ENCODE measurements around the gene LRMDA.

LRMDA gene

DNA sequence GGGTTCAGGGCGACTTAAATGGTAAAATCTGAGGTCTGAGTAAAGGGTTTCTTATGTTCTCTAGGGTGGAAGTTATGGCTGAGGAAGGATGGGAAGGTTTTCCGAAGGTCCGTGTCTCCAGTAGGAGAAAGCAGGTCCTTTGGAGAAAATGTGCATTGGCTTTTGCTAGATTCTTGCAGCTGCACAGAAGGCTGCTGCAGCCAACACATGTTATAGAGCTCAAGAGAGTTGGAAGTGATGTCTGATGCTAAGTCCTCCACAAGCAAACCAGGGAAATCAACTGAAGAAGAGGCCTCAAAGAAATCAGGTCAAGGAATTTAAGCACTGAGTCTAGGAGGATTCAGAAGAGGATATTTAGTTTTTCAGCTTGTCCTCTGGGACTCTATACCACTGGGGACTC is 404.6 kb downstream of the LRMDA start:
- no peak for DNase-seq (ENCODE audit: low spot score)

DNA sequence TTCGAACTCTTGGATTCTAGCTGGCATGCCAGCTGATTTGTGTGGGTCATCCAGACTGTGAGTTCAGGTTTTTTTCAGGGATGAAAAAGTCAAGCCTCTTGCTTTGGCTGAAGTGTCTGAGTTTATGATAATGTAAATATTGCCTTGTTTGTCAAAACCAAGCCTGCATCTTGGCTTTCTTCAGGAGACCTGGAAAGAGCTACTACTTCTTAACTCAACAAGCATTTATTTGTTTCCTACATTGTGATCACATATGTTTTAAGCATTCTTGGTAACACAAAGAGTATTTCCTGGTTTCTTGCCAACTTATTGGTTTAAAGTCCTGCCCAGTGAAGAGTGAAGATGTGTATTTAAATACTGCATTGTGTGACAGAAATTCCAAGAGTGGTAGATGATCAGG is 407.1 kb downstream of the LRMDA start:
- no peak for DNase-seq (ENCODE audit: low spot score)

DNA sequence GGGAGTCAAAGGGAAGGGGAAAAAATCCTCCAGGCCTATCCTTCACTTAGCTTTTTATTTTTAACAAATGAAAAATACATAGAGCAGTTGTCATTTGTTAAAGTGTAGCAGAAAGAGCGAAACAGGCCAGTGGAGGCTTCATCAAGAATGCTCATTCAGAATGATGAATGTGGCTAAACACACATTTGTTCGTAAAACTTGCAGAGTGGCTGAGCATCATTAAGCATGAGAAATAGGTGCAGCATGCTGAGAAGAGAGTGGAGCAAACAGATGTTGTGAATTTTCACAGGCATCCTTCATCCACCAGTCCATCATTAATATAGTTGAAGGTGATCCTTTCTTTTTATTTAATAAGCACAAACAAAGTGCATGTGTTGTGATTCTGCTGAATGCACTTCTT is 407.6 kb downstream of the LRMDA start:
- DNase-seq (ENCODE audit: low spot score), result no peak

DNA sequence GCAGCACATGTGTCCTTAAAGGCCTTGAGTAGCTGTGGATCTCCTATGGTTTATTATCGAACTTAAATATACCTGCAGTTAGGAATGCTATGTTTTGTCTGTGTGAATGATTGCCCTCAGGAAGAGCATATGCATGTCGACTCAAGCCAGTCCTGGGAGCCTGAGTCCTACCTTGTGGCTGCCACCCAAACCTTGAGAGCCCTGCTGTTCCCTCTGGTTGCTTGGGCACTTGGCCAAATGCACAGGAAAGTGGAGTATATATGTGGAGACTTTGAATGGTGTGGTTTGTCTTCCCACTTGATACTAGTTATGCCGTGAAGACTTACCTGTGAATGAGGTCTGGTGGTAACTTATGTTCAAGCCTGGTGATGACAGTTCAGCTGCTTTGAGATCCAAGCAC is 409.8 kb downstream of the LRMDA start:
- DNase-seq (ENCODE audit: low spot score), result no peak

DNA sequence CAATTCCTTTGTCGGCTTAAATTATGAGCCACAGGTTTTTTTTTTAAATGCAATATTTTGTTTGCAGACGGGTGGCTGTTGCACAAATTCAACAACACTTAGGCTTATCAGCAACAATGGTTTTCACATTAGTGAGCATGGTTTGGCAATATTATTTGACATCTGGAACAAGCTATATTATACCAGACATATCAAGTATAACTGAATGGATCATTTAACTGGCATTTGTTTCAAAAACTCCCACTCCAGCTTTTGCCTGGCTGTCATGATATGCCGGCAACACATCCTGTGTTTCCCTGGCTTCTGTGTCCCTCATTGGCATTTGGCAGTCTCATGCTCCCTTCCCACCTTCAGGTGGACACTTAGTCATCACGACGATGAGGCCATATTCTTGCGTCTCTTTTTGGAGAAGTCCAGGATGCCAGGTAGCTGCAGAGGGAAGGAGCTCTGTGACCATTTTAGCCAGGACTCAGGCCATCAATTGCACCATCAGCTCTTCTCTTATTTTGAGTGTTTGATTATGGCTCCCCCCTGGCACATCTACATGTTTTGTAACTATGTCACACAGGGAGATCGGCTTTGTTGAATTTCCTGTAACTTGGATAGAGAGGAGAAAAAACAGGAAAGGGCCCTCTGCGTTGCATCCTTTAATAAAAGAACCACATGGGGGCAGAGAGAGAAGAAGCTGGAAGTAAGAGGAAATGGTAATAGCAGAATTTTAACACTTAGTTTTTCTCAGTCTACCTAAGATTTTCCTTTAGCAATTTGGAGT is 413.9 kb downstream of the LRMDA start:
- DNase-seq (ENCODE audit: low spot score), result no peak

DNA sequence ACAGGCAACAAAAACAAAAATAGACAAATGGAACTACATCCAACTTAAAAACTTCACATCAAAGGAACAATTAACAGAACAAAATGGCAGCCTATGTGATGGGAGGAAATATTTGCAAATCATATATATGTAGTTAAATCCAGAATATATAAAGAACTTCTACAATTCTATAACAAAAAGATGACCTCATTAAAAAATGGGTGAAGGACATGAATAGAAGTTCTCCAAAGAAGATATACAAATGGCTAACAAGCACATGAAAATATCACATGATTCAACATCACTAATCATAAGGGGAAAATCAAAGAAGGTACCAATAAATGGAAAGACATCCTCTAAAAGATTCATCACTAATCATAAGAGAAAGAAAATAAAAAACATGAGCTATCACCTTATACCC is 416.1 kb downstream of the LRMDA start:
- DNase-seq (ENCODE audit: low spot score), result no peak

DNA sequence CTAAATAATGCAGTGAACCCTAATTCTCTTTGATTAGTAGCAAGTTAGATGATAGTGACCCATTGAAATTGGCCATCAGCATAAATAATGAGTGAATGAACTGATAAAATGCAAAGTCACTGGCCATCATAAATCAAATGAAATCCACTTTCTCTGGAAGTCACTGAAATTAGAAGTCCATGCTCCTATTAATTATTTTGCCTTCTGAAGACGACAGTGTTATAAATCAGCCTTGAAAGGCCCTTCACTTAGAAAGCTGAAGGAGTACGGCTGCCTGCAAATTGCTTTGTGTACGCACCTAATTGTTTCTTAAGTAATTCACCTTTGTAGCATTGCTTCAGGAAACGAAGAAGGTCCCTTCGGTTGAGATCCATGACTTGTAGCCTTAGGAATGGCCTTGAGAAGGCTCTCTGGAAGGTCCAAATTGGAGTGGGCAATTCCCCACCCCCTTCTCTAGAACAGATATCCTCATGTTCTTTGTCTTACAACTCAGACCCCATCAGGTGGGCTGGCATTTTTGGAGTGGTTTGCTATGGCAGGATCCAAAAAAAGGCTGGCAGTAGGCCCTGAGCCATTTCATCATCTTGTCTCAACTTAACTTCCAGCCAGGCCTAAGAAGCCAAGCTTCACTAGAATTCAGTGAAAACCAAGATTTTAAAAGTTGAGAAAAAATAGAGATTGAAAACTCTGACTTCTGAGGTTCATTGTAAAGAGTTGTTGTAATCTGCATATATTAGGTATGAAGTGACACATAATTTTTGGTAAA is 420.3 kb downstream of the LRMDA start:
- no peak for DNase-seq (ENCODE audit: low spot score)

DNA sequence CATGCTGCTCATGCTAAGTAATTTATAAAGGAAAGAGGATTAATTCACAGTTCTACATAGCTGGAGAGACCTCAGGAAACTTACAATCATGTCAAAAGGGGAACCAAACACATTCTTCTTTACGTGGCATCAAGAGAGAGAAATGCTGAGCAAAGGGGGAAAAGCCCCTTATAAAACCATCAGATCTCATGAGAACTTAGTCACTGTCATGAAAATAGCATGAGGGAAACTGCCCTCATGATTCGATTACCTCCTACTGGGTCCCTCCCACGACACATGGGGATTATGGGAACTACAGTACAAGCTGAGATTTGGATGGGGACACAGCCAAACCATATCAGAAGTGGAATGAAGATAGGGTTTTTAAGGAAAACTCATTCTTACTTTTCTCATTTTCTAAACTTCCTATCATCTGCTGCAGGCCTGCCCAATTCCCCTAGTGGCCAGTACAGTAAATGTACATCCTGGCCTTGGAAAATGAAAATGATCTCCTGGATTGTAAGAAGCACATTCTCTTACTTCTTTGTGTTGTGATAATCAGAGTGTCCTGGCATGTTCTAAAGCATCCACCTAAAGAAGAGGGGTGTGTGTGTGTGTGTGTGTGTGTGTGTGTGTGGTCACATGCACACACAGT is 421.5 kb downstream of the LRMDA start:
- DNase-seq (ENCODE audit: low spot score), result no peak

DNA sequence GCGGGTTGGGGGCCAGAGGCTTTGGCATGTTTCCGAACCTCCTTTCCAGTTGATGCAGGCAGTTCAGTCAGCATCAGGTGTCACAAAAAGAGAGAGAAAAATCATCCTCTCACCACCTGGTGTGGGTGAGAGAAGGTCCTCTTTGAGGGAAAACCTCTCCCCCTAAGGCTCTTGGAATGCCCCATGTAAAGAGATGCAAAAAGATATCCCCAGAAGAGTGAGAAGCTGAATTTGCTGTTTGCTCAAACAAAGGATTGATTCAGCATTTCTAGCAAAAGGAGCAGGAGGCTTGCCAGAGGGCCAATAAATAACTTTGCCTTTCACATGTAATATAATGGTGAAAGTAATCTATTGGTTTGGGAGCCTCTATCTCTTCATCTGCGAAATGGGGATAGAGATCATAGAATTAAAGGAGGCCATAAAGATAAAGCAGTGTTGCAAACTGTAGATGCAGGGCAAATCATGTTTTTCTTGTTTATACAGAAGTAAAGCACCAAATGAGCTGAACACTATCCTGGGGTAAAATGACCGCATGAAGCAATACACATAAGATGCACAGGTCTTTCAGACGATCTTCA is 425.9 kb downstream of the LRMDA start:
- no peak for DNase-seq (ENCODE audit: low spot score)

DNA sequence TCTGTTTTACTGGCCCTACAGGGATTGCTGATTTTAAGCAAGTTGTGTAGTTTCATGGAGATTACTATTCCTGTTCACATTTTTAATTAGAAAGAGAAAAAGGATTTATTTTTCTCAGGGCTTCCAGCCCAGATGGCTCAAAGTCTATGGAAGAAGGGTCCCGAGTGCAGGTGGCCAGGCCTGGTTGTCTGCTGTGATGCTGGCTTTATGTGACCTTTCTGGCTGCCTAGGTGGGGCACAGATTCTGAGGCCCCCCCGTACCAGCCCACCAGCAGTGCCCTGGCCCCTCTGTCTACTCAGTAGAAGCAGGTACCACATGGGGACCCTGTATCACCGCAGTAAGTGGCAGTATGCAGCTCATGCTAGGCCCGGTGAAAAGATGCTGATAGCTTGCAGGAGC is 426.5 kb downstream of the LRMDA start:
- DNase-seq (ENCODE audit: low spot score), result no peak

DNA sequence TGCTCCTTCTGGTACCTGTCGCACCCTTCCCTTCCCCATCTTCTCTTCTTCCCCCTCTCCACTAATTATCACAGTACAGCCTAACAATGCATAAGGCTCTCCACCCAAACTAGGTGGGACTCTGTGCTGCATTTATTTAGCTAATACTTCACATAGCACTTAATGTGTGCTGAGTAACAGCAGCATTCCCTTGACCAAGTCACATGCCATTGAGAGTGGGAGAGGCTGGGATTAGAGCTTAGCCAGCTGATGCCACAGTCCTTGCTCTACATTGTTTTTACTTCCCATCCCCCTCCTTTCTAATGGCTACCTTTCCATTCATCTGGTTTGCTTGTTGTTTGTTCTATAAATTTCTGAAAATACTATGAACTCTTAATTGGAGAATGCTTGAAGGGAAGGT is 426.9 kb downstream of the LRMDA start:
- no peak for DNase-seq (ENCODE audit: low spot score)

DNA sequence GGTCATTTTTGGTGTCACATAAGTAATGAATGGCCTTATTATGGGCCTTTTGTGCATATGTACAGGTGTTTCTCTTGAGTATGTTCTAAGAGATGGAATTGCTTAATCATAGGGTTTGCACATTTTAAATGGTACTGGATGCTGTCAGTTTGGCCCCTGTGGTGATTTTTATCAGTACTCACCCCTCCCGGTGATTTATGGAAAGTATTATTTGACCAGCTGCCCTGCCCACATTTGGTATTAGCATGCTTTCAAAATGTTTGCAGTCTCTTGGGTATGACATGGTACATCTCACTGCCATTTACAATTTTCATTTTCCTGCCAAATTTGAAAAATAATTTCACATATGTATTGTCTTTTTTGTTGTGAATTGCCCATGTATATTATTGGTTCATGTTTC is 427.7 kb downstream of the LRMDA start:
- DNase-seq (ENCODE audit: low spot score), result no peak

DNA sequence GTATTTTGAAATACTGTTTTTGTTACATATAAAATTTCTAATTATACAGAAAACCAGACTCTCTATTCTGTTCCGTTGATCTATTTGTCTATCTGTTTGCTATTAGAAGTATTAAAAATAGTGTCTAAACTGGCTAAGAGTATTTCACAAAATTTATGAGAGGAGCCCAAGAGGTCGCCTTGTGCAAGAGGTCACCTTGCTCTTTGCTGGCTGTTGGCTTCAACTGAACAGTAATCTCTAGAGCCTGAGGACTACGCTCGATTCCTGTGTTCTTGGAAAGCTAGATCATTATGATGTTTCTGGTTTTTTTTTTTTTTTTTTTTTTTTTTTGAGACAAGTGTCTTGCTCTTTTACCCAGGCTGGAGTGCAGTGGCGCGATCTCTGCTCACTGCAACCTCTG is 428.6 kb downstream of the LRMDA start:
- no peak for DNase-seq (ENCODE audit: low spot score)

DNA sequence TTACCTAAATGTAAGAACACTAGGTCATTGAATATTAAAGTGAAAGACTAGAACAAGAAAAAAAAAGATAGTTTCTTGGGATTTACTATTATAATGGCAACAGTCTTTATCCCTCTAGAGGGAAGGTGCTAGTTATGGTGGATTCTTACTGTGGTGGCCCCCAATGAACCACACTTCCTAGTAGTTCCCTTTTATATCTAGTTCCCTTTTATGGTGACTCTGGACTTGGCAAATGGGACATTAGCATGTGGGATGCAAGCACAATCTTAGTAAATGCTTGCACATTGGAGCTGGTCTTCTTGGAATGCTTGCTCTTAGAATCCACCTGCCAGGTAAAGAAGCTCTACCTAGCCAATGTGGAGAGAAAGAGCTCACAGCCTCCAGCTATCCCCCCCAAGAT is 430.2 kb downstream of the LRMDA start:
- DNase-seq (ENCODE audit: low spot score), result no peak

DNA sequence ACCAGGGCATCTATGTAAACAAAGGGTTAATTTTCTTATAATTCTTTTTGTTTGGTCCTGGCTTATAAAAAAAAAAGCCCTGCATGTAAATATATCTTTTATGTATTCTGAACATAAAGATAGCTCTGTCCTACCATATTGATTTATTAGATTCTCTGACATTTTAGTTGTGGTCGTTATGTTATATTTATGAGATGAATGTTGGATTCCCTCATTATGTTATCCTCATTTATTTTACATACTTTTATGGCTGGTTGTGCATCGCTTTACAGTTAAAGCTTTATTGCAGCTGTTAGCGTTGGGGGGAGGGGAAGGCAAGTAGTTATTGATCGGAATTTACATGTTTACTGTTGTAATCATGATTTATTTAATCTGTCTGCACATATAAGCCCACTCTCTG is 431.5 kb downstream of the LRMDA start:
- DNase-seq (ENCODE audit: low spot score), result no peak

DNA sequence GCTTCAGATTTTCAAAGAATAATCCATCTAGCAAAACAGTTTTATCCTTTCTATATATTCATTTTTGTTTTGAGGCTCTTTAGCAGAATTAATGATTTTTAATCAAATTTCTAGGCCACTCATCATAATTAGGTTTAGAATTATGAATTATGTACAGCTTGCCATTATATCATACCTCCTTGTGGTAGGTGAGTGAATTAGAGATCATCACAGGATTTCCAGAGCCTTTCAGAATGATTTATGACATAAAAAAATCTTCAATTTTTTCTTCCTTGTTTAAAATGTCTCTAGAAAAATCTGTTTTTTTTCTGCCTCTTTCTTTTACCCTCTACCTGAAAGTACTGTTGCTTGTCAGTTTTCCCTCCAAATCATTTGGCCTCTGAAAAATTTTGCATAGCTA is 433.3 kb downstream of the LRMDA start:
- DNase-seq (ENCODE audit: low spot score), result no peak

DNA sequence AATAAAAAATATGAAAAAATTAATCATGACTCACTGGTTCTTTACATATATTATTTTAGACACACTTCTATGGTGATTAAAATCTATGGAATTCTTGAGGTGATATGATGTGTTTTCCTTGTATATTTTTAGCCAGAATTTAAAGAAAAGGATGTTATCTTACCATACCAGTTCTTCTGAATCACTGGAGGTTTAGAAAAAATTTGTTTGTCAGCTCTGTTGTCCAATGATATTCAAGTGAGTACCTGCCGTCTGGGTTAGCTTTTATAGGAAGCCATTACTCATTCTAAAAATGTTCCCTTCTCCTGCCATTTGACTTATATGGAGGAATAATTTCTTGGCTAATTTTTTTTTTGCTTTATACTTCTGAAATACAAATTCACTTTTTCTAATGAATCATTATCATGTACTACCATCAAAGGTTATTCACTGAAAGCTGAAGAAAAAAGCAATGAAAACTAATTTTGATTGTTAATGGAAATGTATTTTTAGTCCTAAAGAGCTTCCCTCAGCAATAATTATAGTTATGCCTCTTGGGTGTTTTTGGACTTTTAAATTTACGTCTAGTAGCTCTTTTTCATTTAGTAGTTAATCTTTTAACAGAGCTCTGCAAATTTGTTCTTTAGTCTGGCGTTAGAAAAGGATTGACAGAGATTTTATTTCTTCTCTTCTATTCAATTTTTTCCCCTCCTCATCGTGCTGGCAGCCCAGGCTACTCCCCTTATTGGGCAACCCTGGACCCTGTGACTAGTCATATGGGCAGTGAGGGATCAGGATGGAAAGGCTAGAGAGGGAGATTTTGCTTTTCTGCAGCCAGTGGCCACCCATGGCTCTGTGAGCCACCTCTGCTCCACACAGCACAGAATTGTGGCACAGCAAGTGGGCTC is 434.2 kb downstream of the LRMDA start:
- no peak for DNase-seq (ENCODE audit: low spot score)

DNA sequence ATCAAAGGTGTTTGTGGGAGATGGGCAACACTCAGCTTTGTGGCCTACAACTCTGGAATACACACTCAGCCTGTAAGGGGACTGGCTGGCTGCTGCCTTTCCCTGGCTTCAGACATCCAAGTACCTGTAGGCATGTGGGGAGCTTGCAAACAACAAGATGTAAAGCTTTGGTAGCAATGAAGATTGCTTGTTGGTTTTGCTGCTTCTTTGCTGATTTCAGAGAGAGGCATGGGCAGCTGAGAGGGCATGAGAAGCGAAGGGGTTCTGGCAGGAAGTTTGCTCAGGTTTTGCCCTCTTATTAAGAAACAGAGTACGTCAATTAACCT is 434.8 kb downstream of the LRMDA start:
- no peak for DNase-seq (ENCODE audit: low spot score)

DNA sequence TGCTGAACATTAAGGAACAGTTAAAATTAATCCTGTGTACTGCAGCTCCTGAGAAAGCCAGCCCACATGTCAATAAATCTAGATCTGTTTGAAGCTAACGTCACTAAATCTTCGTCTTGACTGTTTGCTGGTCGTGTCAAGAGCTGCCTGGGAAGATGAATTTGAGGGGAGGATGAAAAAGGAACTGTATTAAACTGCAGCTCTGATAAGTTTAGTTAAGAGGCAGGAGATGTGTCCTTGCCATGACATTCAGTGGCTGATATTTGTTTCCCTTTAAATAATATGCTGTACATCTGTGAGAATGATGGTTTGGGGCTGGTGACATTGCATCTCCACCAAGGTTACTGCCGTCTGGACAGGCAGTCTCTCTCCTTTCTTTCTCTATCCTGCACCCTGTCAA is 435.3 kb downstream of the LRMDA start:
- DNase-seq (ENCODE audit: low spot score), result no peak

DNA sequence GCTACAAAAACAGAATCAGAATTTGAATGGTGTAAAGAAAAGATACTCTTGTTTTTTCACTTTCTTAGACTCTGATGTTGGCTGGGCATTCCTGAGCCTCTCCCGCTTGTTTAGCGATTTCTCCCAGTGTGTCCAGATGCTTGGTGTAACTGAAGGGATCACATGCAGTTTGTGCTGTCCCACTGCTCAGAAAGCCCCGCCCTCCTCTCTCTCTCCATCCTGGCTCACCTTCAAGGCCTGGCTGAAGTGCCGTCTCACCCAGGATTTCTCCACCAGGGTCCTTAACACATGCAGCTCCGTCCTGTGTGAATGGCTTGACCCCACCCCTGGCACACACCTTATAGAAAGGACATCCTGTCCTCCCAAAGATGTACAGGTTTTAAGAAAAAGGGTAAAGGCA is 437.1 kb downstream of the LRMDA start:
- no peak for DNase-seq (ENCODE audit: low spot score)

DNA sequence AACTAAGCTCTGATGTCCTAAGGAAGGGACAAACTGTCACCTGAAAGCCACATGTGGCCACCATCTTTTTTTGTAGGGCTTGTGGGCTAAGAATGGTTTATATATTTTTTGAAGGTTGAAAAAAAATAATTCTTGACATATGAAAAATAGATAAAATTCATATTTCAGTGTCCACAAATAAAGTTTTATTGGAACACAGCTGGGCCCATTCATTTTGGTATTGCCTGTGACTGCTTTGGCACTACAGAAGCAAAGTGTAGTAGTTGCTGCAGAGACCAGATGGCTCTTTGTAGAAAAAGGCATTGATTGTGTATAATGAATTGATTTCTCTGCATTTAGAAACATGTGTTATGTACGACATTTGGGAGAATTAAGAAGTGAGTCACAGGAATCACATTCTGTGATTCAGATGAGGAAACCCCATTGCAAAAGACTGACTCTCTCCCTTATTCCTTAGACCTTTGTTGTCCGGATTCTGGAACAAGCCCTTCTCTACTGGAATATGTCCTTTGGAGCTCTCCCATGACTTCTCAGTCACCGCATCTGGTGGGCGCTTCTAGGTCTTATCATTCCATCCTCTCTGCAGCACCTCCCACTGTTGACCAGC is 438.7 kb downstream of the LRMDA start:
- DNase-seq (ENCODE audit: low spot score), result no peak

DNA sequence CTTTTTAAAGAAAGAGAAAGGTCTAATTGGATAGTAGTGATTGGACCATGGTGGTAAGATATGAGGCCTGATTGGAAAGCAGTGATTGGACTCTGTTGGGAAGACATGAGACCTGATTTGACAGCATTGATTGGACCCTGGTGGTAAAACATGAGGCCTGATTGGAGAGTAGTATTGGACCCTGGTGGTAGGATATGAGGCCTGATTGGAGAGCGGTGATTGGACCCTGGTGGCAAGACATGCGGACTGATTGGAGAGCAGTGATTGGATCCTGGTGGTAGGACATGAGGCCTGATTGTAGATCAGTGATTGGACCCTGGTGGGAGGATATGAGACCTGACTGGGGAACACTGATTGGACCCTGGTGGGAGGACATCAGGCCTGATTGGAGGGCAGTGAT is 444.3 kb downstream of the LRMDA start:
- no peak for DNase-seq (ENCODE audit: low spot score)
